Activated CD4-positive, alpha-beta T cell treated with anti-CD3 and anti-CD28 coated beads, Interleukin-2, amount 10 ng/mL, durations not matched to agents 24 days and 14 days (primary cell): ENCODE data around the gene CADPS2. TPM values are rescaled to one million over a fixed set of nuclear protein-coding genes. Genes with fewer than 3 reads are reported as not detected.

Experiments
- DNase-seq: peaks from one replicate; pipeline ENCODE4 v3.0.0; 2022
- H3K27ac Mint-ChIP-seq: one replicate; pipeline ENCODE4 v1.8.0; 2022; ENCODE audit warnings: mild to moderate bottlenecking, mixed read lengths
- H3K27me3 Mint-ChIP-seq: one replicate; pipeline ENCODE4 v1.8.0; 2022; ENCODE audit warnings: mixed read lengths
- H3K36me3 Mint-ChIP-seq: one replicate; pipeline ENCODE4 v1.8.0; 2022; ENCODE audit warnings: low read depth, mild to moderate bottlenecking, mixed read lengths
- H3K4me1 Mint-ChIP-seq: one replicate; pipeline ENCODE4 v1.8.0; 2021; ENCODE audit warnings: mixed read lengths
- H3K4me3 Mint-ChIP-seq: one replicate; pipeline ENCODE4 v1.8.0; 2022; ENCODE audit warnings: mild to moderate bottlenecking, moderate library complexity, mixed read lengths
- H3K9me3 Mint-ChIP-seq: one replicate; pipeline ENCODE4 v1.8.0; 2021; ENCODE audit warnings: mixed read lengths
- intact Hi-C: fragments of 100-400 bp; cut with micrococcal nuclease; formaldehyde crosslinking; loops from one replicate; pipeline ENCODE4 v1.15.1; 2023
- total RNA-seq: library from RNA; stranded (reverse); gene quantifications from 2 replicates; pipeline ENCODE4 v1.2.3, GENCODE V29; 2022

Gene CADPS2
- total RNA-seq, 1 donor from 2014 or later: not detected

DNA sequence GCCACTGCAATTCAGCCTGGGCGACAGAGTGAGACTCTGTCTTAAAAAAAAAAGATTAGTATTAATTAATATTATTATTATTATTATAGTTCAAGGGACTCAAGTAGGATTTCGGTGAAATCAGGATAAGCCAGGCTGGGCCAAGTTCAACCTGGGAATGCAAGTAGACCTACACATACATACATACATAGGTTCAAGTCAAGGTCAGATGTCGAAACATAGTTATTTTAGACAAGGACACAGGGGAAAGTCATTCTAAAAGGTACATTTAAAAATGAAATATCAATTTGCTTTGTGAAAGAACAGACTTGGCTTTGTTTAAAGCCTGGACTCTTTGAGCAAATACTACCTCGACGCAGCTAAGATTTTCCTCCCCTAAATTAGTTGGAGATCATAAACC is 336.7 kb downstream of the CADPS2 start:
- H3K4me1 Mint-ChIP-seq: no peaks in the 10 kb centered on the region
- intact Hi-C loops: no loop called here
- H3K9me3 Mint-ChIP-seq: no peaks in the 10 kb centered on the region
- no peak overlapping the region for H3K4me3 Mint-ChIP-seq
- no peak for DNase-seq
- no peak overlapping the region for H3K27ac Mint-ChIP-seq
- no peaks in the 10 kb centered on the region for H3K27me3 Mint-ChIP-seq
- H3K36me3 Mint-ChIP-seq: no peaks in the 10 kb centered on the region

DNA sequence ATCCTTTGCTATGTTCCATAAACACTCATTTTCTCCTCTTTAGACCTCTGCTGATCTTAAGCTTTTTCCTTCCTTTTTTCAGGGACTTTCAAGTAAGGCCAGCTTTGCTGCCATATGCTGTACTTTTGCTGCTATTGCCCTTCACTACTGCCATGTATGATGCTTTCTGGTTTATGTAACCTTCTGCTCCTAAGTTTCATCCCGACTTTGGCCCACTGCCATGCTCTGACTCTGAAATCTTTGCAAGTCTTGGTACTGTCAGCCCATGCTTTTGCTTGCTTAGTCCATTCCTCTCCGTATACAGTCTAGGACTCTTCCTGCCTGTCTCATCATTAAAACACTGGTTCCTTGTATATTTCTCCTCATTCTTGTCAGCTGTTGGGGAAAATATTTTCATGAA is 339.8 kb downstream of the CADPS2 start:
- intact Hi-C loops: no loop called here
- H3K36me3 Mint-ChIP-seq: no peaks in the 10 kb centered on the region
- no peak overlapping the region for H3K27ac Mint-ChIP-seq
- no peak overlapping the region for H3K4me3 Mint-ChIP-seq
- H3K9me3 Mint-ChIP-seq: no peaks in the 10 kb centered on the region
- H3K27me3 Mint-ChIP-seq: no peaks in the 10 kb centered on the region
- DNase-seq: no peak
- H3K4me1 Mint-ChIP-seq: no peaks in the 10 kb centered on the region

DNA sequence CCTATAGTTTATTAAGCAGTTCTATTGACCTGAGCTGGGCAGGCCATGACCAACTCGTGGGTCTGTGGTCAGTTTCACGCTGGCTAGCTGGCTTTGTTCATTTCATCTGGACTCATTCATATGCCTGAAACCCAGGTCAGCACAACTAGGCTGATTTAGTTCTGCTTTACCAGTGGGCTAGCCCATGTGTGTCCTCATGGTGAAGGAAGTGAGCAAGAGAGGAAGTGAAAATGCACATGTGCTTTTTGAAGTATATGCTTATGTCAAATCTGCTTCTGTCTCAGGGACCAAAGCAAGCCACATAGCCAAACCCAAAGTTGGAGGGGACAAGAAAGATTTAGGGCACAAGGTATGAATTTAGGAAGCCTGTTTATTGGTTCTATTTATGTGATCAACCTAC is 341.8 kb downstream of the CADPS2 start:
- H3K4me1 Mint-ChIP-seq: no peaks in the 10 kb centered on the region
- no peaks in the 10 kb centered on the region for H3K36me3 Mint-ChIP-seq
- H3K27ac Mint-ChIP-seq: no peak overlapping the region
- no peak overlapping the region for H3K4me3 Mint-ChIP-seq
- no peak for DNase-seq
- H3K27me3 Mint-ChIP-seq: no peaks in the 10 kb centered on the region
- intact Hi-C loops: no loop called here
- H3K9me3 Mint-ChIP-seq: no peaks in the 10 kb centered on the region

DNA sequence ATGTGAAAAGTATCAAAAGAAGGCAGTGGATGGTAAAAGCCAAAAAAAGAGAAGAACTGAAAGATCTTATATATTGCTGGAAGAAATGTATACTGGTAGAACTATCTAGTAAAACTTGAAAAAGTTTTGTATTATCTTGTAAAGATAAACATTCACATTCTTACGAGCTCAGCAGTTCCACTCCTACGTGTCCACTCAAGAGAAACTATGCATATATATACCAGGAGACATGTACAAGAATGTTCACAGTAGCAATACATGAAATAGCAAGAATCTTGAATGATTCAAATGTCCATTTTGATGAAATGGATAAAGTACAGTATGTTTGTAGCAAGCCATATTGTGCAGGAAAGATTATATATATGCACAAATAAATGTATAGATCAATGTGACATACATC is 342.4 kb downstream of the CADPS2 start:
- Mint-ChIP-seq H3K27me3 (no peaks in the 10 kb centered on the region), H3K27ac (no peak overlapping the region), H3K9me3 (no peaks in the 10 kb centered on the region), H3K36me3 (no peaks in the 10 kb centered on the region), H3K4me1 (no peaks in the 10 kb centered on the region), H3K4me3 (no peak overlapping the region)
- DNase-seq: no peak
- intact Hi-C loops: no loop called here

DNA sequence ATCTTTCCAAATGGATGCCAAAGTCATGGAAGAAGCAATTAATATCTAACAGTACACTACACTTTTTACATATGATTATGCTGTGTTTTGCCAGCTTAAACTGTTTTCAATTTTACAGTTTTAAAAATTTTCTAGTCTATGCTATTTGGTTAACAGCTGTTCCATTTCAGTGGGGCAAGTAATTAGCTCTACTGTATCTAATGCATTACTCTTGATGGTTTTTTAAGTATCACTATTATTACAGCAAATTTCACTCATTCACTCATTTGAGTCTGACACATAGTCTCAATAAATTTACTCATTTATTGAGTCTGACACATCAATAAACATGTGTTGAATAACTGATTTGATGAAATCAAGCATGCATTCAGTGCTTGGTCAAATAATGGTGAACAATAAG is 343.1 kb downstream of the CADPS2 start:
- intact Hi-C loops: no loop called here
- no peaks in the 10 kb centered on the region for H3K27me3 Mint-ChIP-seq
- no peaks in the 10 kb centered on the region for H3K4me1 Mint-ChIP-seq
- DNase-seq: no peak
- no peak overlapping the region for H3K4me3 Mint-ChIP-seq
- no peaks in the 10 kb centered on the region for H3K9me3 Mint-ChIP-seq
- H3K27ac Mint-ChIP-seq: no peak overlapping the region
- no peaks in the 10 kb centered on the region for H3K36me3 Mint-ChIP-seq

DNA sequence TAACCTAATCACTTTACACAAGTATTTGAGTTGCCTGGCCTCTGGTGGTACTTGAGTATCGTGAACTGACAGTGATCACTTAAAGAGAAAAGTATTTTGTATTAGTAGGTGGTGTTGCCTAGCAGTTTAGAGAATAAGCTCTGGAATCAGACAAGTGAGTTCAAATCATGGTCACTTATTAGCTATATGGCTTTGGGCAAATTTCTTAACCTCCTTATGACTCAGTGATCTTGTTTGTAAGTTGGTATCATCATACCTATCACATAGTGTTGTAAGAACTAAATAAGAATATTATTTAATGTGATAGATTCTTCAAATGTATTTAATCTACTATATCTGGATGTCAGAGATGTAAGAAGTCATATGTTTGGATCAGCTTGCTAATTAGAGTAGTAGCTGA is 351.2 kb downstream of the CADPS2 start:
- intact Hi-C loops: no loop called here
- Mint-ChIP-seq H3K36me3 (no peaks in the 10 kb centered on the region), H3K27me3 (no peaks in the 10 kb centered on the region), H3K4me1 (no peaks in the 10 kb centered on the region), H3K9me3 (no peaks in the 10 kb centered on the region), H3K4me3 (no peak overlapping the region), H3K27ac (no peak overlapping the region)
- no peak for DNase-seq

DNA sequence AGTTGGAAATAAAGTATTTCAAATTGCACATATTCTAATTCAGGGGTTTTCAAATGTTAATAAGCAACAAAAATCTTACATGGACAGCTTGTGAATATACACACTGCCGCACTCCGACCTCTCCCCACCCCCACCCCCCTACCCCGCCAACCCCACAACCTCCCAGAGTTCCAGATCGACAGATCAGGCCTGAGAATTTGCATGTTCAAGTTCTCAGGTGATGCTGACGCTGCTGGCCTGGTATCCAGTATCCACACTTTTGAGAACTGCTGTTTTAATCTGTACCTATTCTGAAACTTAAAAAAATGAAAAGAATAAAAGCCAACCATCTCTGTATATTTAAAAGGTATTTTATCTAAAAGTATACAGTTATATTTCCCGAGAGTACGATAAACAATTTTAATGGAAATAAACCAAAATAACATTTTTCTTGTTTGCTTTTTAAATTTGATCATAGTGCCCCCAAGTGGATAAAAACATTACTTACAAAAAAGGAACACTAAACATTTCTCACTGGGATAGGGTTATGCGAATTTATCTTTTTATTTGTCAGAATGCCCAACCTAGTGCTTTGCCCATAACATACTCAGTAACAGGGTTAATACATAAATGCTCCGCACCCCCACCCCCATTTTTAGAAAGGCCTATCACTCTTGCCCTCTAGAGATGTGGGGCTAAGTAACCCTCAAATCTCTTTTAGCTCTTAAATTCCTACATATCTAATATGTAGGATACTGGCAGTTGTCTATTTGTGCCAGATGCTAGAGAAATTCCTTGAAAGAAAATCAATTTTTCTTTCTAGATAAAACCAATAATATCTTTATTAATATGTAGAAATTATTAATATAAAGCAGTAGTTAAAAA is 353.6 kb downstream of the CADPS2 start:
- intact Hi-C loops: no loop called here
- no peak overlapping the region for H3K27ac Mint-ChIP-seq
- no peaks in the 10 kb centered on the region for H3K9me3 Mint-ChIP-seq

DNA sequence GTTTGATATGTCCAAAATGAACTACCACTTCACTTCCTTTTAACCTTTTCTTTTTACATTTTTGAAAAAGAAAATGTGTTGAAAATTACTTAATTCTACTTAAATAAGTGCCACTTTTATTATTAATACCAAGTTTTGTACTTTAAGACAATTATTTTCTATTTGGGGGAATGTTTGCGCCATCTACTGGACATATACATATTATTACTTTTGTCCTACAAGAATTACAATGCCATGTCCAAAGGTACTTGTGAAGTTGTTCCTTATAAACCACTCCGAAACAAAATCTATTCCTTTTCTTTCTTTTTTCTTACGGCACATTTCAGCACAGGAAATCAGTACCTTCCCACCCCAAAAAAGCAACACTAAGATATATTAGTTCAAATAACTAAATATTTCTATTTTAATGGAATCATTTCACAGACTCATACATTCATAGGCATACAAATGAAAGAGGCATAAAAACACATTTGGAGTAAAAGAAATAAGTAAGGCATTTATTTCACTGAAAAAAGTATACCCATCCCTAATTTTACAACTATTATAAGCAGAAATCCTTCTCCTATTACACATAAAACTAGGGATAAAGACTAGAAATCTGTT is 357.3 kb downstream of the CADPS2 start:
- intact Hi-C loops: loop anchor here (2.0 kb wide), 1 partner anchor 310 kb away; no protein-coding TSS in a partner anchor
- no peaks in the 10 kb centered on the region for H3K4me1 Mint-ChIP-seq
- H3K36me3 Mint-ChIP-seq: no peaks in the 10 kb centered on the region
- no peaks in the 10 kb centered on the region for H3K9me3 Mint-ChIP-seq
- no peak overlapping the region for H3K27ac Mint-ChIP-seq
- DNase-seq: no peak
- no peaks in the 10 kb centered on the region for H3K27me3 Mint-ChIP-seq
- H3K4me3 Mint-ChIP-seq: no peak overlapping the region

More for the DNA sequence above, 353.6 kb downstream of the CADPS2 start:
- H3K36me3 Mint-ChIP-seq: no peaks in the 10 kb centered on the region
- H3K4me1 Mint-ChIP-seq: no peaks in the 10 kb centered on the region
- no peak overlapping the region for H3K4me3 Mint-ChIP-seq
- H3K27me3 Mint-ChIP-seq: no peaks in the 10 kb centered on the region
- no peak for DNase-seq

DNA sequence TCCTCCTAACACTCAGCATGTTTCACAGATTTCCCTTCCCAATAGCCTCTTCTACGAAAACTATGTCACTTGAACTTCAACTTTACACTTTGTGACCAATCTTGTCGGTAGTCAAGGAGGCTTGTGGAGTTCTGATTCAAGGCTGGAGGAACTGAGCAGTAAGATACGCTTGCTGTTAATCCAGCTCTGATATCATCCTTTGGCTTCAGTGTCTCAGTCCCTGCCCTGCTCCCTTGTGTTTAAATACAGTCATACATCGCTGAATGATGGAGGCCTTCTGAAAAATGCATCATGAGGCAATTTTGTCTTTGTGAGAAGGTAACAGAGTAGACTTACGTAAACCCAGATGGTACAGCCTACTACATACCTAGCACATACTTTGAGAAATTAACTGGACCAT is 360.9 kb downstream of the CADPS2 start:
- no peak for DNase-seq
- Mint-ChIP-seq H3K9me3 (no peaks in the 10 kb centered on the region), H3K27me3 (no peaks in the 10 kb centered on the region), H3K27ac (no peak overlapping the region), H3K4me3 (no peak overlapping the region), H3K4me1 (no peaks in the 10 kb centered on the region), H3K36me3 (no peaks in the 10 kb centered on the region)
- intact Hi-C loops: no loop called here

DNA sequence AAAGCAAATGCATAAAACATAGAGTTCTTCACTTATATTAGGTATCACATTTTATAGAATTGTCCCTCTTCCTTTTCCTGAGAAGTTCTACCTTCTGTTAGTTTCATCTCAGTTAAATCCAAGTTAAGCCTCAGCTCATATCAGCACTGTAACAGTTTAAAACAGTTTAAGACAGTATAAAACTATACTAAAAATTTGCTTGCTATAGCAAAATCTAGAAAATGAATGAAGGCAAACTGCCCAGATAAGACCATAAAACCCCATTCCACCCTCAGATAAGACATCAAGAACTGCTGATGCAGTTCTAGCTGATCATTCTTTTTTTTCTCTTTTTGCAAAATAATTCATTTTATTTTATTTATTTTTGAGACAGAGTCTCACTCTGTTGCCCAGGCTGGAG is 364.5 kb downstream of the CADPS2 start:
- Mint-ChIP-seq H3K4me3 (no peak overlapping the region), H3K36me3 (no peaks in the 10 kb centered on the region), H3K4me1 (no peaks in the 10 kb centered on the region), H3K9me3 (no peaks in the 10 kb centered on the region), H3K27me3 (no peaks in the 10 kb centered on the region), H3K27ac (no peak overlapping the region)
- DNase-seq: no peak
- intact Hi-C loops: no loop called here

DNA sequence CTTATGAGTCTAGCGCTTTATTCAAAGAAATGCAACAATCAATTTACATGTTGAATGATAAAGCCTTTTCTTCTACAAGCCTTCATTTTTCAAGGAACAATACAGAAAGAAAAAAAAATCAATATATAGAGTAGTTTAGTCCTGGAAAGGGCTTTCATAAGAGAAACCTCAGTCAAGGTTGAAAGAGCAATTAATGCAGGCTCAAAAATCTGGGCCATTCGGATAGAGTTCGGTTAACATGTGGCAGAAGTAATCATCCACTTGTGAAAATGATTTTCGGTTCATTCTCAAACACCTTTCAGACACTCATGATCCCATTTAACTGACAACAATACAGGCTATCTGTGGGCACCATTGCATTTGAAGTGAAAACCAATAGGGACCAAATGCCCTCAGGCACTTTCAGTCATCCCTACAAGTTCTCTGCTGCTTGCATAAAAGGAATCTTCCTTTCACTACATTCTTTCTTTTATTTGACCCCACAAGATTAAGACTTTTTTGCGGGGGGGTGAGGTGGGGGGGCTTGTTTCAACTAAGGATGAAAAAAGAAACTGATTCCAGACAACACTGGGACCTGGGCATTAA is 365.2 kb downstream of the CADPS2 start:
- no peak overlapping the region for H3K4me3 Mint-ChIP-seq
- H3K9me3 Mint-ChIP-seq: no peaks in the 10 kb centered on the region
- no peaks in the 10 kb centered on the region for H3K36me3 Mint-ChIP-seq
- no peaks in the 10 kb centered on the region for H3K27me3 Mint-ChIP-seq
- no peaks in the 10 kb centered on the region for H3K4me1 Mint-ChIP-seq
- DNase-seq: no peak
- H3K27ac Mint-ChIP-seq: no peak overlapping the region
- intact Hi-C loops: no loop called here

DNA sequence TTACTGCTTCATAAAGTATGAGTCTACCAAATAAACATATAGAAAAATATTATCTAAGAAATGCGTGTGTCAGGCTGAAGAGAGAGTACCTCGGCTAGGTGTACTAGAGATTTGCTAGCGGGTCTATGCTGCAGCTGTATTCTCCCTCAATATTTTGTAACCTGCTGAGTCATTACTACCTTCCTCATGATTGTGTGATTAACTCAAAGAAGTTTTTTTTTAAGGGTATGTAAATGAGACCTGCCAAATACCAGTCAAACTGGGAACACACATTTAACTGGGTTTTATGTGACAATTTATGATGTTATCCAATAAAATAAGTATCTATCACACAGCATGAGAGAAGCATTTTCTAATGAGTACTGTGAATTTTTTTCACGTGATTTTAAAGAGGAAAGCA is 367.8 kb downstream of the CADPS2 start:
- Mint-ChIP-seq H3K4me1 (no peaks in the 10 kb centered on the region), H3K36me3 (no peaks in the 10 kb centered on the region), H3K27me3 (no peaks in the 10 kb centered on the region)

DNA sequence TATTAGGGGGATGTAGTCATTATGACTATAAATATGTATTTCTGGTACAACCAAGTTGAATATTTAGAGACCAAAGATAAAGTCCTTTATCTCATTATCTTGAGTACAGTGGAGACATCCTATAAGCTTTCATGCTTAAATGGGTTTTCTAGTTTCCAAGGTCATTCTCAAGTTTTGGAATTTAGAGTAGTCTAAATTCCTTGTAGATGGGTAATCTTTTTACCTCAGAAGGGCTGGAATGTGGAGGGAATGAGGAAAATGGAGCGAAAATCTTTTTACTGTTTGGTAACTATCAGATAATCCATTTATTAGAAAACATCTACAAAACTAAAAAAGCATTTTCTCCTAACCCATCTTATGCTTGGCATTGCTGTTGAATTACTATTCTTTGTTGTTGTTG is 368.7 kb downstream of the CADPS2 start:
- no peak for DNase-seq
- no peak overlapping the region for H3K4me3 Mint-ChIP-seq
- no peaks in the 10 kb centered on the region for H3K27me3 Mint-ChIP-seq
- H3K27ac Mint-ChIP-seq: no peak overlapping the region
- H3K4me1 Mint-ChIP-seq: no peaks in the 10 kb centered on the region
- H3K9me3 Mint-ChIP-seq: no peaks in the 10 kb centered on the region
- intact Hi-C loops: no loop called here
- H3K36me3 Mint-ChIP-seq: no peaks in the 10 kb centered on the region

More for the DNA sequence above, 367.8 kb downstream of the CADPS2 start:
- Mint-ChIP-seq H3K4me3 (no peak overlapping the region), H3K27ac (no peak overlapping the region), H3K9me3 (no peaks in the 10 kb centered on the region)
- intact Hi-C loops: no loop called here
- DNase-seq: no peak

DNA sequence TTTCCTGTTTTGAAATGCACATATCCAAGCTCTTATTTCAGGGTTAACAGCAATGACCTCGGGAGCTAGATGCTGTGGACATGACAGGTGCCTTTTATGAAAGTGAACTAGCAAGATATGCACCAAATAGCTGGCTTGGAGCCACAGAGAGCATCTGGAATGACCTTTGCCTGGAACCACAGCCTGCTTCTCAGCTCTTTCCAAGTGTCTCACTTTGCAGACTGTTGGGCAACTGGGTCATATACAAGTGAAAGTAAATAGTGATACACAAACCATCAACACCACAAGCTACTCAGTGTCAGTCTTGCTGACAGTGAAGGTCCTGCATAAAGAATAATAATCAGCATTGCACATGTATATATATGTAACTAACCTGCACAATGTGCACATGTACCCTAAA is 370.9 kb downstream of the CADPS2 start:
- Mint-ChIP-seq H3K27me3 (no peaks in the 10 kb centered on the region), H3K4me3 (no peak overlapping the region), H3K27ac (no peak overlapping the region), H3K36me3 (no peaks in the 10 kb centered on the region), H3K4me1 (no peaks in the 10 kb centered on the region), H3K9me3 (no peaks in the 10 kb centered on the region)
- intact Hi-C loops: no loop called here
- no peak for DNase-seq
